Measurements from ENCODE around the gene WDR91.

DNA sequence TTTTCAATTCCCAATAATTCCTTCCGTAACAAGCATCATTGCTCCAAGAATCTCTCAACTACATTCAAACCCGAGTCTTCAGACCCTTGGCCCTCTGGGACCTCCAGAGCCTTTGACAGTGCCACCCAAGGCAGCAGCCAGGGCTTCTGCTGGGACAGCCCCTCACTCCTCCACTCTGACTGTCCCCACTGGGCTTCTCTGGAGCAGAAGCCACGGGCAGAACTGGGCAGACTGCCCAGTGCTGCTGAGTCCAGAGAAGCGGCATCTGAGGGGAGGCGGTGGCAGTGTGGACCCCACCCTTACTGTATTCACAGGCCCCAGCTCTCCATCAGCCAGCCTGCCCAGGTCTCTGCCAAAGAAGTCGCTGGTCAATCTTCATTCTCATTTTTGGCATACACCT lies 49.7 kb downstream of the WDR91 start:
- TF ChIP-seq, protein P1, sequence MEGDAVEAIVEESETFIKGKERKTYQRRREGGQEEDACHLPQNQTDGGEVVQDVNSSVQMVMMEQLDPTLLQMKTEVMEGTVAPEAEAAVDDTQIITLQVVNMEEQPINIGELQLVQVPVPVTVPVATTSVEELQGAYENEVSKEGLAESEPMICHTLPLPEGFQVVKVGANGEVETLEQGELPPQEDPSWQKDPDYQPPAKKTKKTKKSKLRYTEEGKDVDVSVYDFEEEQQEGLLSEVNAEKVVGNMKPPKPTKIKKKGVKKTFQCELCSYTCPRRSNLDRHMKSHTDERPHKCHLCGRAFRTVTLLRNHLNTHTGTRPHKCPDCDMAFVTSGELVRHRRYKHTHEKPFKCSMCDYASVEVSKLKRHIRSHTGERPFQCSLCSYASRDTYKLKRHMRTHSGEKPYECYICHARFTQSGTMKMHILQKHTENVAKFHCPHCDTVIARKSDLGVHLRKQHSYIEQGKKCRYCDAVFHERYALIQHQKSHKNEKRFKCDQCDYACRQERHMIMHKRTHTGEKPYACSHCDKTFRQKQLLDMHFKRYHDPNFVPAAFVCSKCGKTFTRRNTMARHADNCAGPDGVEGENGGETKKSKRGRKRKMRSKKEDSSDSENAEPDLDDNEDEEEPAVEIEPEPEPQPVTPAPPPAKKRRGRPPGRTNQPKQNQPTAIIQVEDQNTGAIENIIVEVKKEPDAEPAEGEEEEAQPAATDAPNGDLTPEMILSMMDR (IDR thresholded peaks at IDR 0.05) = no peak
- TF ChIP-seq EZH2 (IDR thresholded peaks at IDR 0.05; ENCODE audit: borderline replicate concordance, insufficient read depth, low read depth, low read length, poor library complexity, severe bottlenecking) = no peak
